GM12878 (cell line): ENCODE results near the gene RAD51B. TPM values are rescaled to one million over a fixed set of nuclear protein-coding genes. Genes with fewer than 3 reads are reported as not detected.

ENCODE experiments used
- ATAC-seq: fragments of 200-7000 bp; cut with Tn5 transposase; 3 replicates; pipeline ENCODE4 v1.9.1; 2020; ENCODE audit warnings: mild to moderate bottlenecking, moderate library complexity
- BruUV-seq: library from RNA; stranded (reverse); fragments of 400-500 nt; replicated peaks from 2 replicates; lab custom pipeline; 2021; lab: Mats Ljungman, UMichigan
- CTCF ChIA-PET: fragments of 300-600 bp; sonication (Branson Sonifier 250); formaldehyde crosslinking; extraction: SDS; loops from one replicate; lab custom pipeline; 2021; ENCODE audit warnings: inconsistent platforms; lab: Yijun Ruan, JAX
- POLR2A ChIA-PET: fragments of 350-600 bp; formaldehyde crosslinking; extraction: SDS; loops from one replicate; lab custom pipeline; 2021; ENCODE audit warnings: inconsistent platforms; lab: Charles Lee
- RAD21 ChIA-PET: fragments of 300-600 bp; sonication (Branson Sonifier 250); formaldehyde crosslinking; loops from one replicate; lab custom pipeline; 2023; ENCODE audit warnings: antibody characterized with exemption; ENCODE audit not compliant: unreplicated experiment; lab: Charles Lee
- SMC1A ChIA-PET: fragments of 300-600 bp; sonication (Branson Sonifier 250); formaldehyde crosslinking; loops from one replicate; lab custom pipeline; 2023; ENCODE audit not compliant: unreplicated experiment, uncharacterized antibody; lab: Charles Lee
- DNase-seq: peaks from one replicate; pipeline ENCODE4 v3.0.0-alpha.2; 2011; ENCODE audit warnings: low read depth, low spot score
- FAIRE-seq: peaks from 3 replicates; lab custom pipeline; 2011; peaks lifted over from hg19 to GRCh38; lab: Jason Lieb, UNC
- H2AFZ ChIP-seq: 2 replicates; pipeline ENCODE4 v1.6.0; 2011; ENCODE audit warnings: low read depth, low read length, control low read depth; ENCODE audit not compliant: control insufficient read depth
- H3K27ac ChIP-seq: 2 replicates; pipeline ENCODE4 v1.5.1; 2011; ENCODE audit warnings: control low read depth; ENCODE audit not compliant: control insufficient read depth, insufficient read depth
- H3K27me3 ChIP-seq, 2 experiments: replicated peaks in 1 of 2; 2 replicates each; pipeline versions ENCODE4 v1.6.0 to v1.6.1; 2011; ENCODE audit warnings: low read length in 1 of 2; ENCODE audit not compliant: control insufficient read depth in 2 of 2, insufficient read depth in 2 of 2
- H3K36me3 ChIP-seq, 2 experiments: 2 replicates each; pipeline ENCODE4 v1.5.1; 2011; ENCODE audit warnings: low read length in 1 of 2; ENCODE audit not compliant: control insufficient read depth in 2 of 2, insufficient read depth in 2 of 2
- H3K4me1 ChIP-seq: 2 replicates; pipeline ENCODE4 v1.6.1; 2011; ENCODE audit warnings: mild to moderate bottlenecking, low read length, moderate library complexity, mixed read lengths; ENCODE audit not compliant: control insufficient read depth, insufficient read depth
- H3K4me2 ChIP-seq: 2 replicates; pipeline ENCODE4 v1.6.0; 2011; ENCODE audit warnings: control low read depth; ENCODE audit not compliant: control insufficient read depth, insufficient read depth
- H3K4me3 ChIP-seq: fragments of 200-600 bp; sonication (generic); 2 replicates; pipeline ENCODE4 v1.5.1; 2016
- H3K79me2 ChIP-seq: 2 replicates; pipeline ENCODE4 v1.6.0; 2011; ENCODE audit warnings: low read length; ENCODE audit not compliant: control insufficient read depth, insufficient read depth
- H3K9ac ChIP-seq: 2 replicates; pipeline ENCODE4 v1.8.0; 2011; ENCODE audit warnings: low read length, control low read depth, mixed read lengths; ENCODE audit not compliant: control insufficient read depth, insufficient read depth
- H3K9me3 ChIP-seq: replicated peaks from 3 replicates; pipeline ENCODE4 v1.5.1; 2011; ENCODE audit warnings: mild to moderate bottlenecking, low read length; ENCODE audit not compliant: control insufficient read depth, insufficient read depth
- H4K20me1 ChIP-seq: 2 replicates; pipeline ENCODE4 v1.6.0; 2011; ENCODE audit not compliant: control insufficient read depth, insufficient read depth
- BHLHE40 ChIP-seq, 2 experiments: fragments of 450-650 bp in 1 of 2; IDR thresholded peaks; 2 replicates each; pipeline ENCODE4 v1.6.1; 2011 to 2017; ENCODE audit warnings: low read depth in 2 of 2, borderline replicate concordance in 1 of 2, improper control_type of control experiment in 1 of 2, low read length in 1 of 2, mild to moderate bottlenecking in 1 of 2
- ETV6 ChIP-seq, 2 experiments: fragments of 450-650 bp in 1 of 2; IDR thresholded peaks in 1 of 2; conservative IDR thresholded peaks in 1 of 2; 2 replicates each; pipeline ENCODE4 v1.6.1; 2014; ENCODE audit warnings: antibody characterized with exemption in 1 of 2, borderline replicate concordance in 1 of 2, low read depth in 1 of 2, mild to moderate bottlenecking in 1 of 2, moderate library complexity in 1 of 2
- RUNX3 ChIP-seq: IDR thresholded peaks from 2 replicates; pipeline ENCODE4 v1.6.1; 2012; ENCODE audit warnings: low read length, inconsistent platforms
- SP1 ChIP-seq: IDR thresholded peaks from one replicate; pipeline ENCODE4 v1.6.1; 2011; ENCODE audit warnings: low read depth, low read length
- SRF ChIP-seq, 2 experiments: IDR thresholded peaks; 2 replicates each; pipeline ENCODE4 v1.6.1; 2011; ENCODE audit warnings: low read depth in 2 of 2, low read length in 2 of 2, mild to moderate bottlenecking in 1 of 2, moderate library complexity in 1 of 2
- WGBS: methylation state at CpG from one replicate; pipeline ENCODE4 v1.1.6; 2016; ENCODE audit warnings: low lambda C conversion rate; ENCODE audit not compliant: insufficient replicate concordance, insufficient coverage; ENCODE audit errors: missing lambda C conversion rate; 5-methylcytosine and 5-hydroxymethylcytosine counted together
- in situ Hi-C: fragments of 300-500 bp; cut with MboI; formaldehyde crosslinking; loops from 9 replicates; pipeline ENCODE4 v1.14.3; 2018; ENCODE audit warnings: mixed read lengths
- intact Hi-C: fragments of 100-400 bp; cut with micrococcal nuclease; formaldehyde crosslinking; loops from one replicate; pipeline ENCODE4 v1.14.2; 2022; ENCODE audit not compliant: unreplicated experiment
- polyA plus RNA-seq, 11 experiments: library from polyadenylated mRNA; depleted of rRNA in 4 of 11; unstranded in 6 of 11; stranded (reverse) in 5 of 11; fragments of >200 nt; fragmentation: Nextera tagmentation in 4 of 11; fragmentation: Illumina TruSeq in 1 of 11; extraction: Ambion mirVana in 4 of 11; extraction: Trizol in 1 of 11; gene quantifications; 1 replicate in 1 of 11; 2 replicates in 10 of 11; pipeline versions ENCODE4 v1.2.1 to v1.2.3, GENCODE V29; 2011 to 2016; ENCODE audit warnings: inconsistent platforms in 2 of 11, missing spikeins in 2 of 11, low read depth in 1 of 11
- total RNA-seq, 4 experiments: library from RNA; depleted of rRNA in 3 of 4; stranded (reverse); fragments of >200 nt in 3 of 4; fragmentation: Illumina TruSeq in 1 of 4; extraction: Trizol in 1 of 4; gene quantifications; 2 replicates each; pipeline versions ENCODE4 v1.2.1 to v1.2.3, GENCODE V29; 2013 to 2021
- TF ChIP-seq, protein P1 (sequence below): fragments of 450-650 bp; IDR thresholded peaks from 2 replicates; pipeline ENCODE4 v1.6.1; 2018; ENCODE audit warnings: mild to moderate bottlenecking, low read depth, moderate library complexity; ENCODE audit not compliant: partially characterized antibody

The RAD51B gene
- total and polyA plus RNA-seq, 10 of the 15 experiments (the other 5 are each of a cell fraction or from before 2014, with no cell fraction given), result 9.8 to 26.8 (median 21.3) TPM

DNA sequence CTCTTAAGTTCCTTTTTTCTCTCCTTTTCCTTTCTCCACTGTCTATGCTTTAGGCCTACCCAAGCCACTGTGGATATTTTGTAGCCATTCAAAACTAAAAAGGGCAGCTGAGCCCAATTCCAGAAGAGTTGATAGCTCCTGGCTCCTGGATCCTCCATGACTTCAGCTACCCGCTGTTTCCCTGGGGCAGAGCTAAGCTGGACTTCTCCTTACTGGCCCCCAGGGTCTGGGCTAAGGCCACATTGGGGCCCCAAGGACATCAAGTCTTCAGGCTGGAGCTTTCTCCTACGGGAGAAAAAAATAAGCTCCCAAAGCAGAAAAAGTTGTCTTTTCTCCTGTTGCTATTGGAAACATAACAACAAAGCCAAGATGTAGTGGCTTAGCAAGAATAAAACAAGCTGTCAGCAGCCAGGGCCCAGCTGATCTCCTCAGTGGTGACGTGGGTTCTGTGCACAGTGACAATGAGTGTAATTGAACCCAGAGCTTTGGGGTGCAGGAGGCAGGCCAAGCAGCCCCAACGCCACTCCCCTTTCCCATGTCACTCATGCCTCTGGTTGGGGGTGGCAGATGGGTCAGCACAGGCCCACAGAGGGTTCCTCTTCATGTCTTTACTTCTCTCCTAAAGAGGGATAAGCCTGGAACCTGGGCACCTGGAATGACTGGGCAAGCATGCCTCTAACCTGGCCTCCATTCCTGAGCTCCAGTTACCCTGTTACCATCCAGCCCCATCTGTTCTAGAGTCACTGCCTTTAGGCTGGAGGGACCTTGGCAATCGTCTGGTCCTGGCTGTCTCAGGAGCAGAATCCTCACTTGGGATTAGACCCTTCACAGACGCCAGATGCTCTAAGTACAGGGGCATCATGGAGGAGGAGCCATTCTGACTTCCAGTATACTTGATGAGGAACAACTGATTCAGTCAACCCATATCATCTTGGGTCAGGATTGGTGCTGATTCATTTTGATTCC, 802.1 kb downstream of the RAD51B start (continued):
- TF ChIP-seq, protein P1, sequence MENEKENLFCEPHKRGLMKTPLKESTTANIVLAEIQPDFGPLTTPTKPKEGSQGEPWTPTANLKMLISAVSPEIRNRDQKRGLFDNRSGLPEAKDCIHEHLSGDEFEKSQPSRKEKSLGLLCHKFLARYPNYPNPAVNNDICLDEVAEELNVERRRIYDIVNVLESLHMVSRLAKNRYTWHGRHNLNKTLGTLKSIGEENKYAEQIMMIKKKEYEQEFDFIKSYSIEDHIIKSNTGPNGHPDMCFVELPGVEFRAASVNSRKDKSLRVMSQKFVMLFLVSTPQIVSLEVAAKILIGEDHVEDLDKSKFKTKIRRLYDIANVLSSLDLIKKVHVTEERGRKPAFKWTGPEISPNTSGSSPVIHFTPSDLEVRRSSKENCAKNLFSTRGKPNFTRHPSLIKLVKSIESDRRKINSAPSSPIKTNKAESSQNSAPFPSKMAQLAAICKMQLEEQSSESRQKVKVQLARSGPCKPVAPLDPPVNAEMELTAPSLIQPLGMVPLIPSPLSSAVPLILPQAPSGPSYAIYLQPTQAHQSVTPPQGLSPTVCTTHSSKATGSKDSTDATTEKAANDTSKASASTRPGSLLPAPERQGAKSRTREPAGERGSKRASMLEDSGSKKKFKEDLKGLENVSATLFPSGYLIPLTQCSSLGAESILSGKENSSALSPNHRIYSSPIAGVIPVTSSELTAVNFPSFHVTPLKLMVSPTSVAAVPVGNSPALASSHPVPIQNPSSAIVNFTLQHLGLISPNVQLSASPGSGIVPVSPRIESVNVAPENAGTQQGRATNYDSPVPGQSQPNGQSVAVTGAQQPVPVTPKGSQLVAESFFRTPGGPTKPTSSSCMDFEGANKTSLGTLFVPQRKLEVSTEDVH, result no peak
- TF ChIP-seq, all 136 proteins: peak for 0

DNA sequence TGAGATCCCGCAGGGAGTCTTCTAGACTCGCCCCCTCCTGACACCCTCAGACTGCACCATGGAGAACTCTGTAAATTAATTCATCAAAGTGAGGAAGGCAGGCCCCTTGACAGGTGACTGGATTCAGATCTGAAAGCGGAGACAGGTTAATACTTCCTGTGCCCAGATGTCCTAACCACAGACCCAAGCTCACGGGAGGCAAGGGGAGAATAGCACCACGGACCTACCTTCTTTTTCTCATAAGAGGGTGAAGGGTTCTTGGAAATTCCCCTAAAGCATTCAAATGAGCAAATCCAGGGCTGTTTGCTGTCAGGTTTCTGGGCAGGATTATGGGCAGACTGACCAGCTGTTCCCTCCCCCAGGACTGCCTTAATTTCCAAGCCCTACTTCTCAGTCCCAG, 803.3 kb downstream of the RAD51B start:
- POLR2A ChIA-PET, result no interaction called here
- H2AFZ ChIP-seq, result 0 out of 2 replicates have a peak overlapping the region, but pooled peaks have one; percentile 6
- peaks cover 3% of the 10 kb centered on the region; the same call in 2 of the 3 replicates for H3K9me3 ChIP-seq
- no peaks in the 10 kb centered on the region for H3K36me3 ChIP-seq
- no peak overlapping the region for H3K4me3 ChIP-seq
- DNase-seq (peak; percentile 30), ATAC-seq (peak; percentile 66), FAIRE-seq (no peak)
- no peak overlapping the region for H3K4me2 ChIP-seq
- CTCF ChIA-PET, result no interaction called here
- no peaks in the 10 kb centered on the region for H4K20me1 ChIP-seq
- no peaks in the 10 kb centered on the region for H3K27me3 ChIP-seq
- intact Hi-C loops, result no loop called here
- in situ Hi-C loops, result no loop called here
- RAD21 ChIA-PET, result no interaction called here
- no peaks in the 10 kb centered on the region for H3K79me2 ChIP-seq
- BruUV-seq, result no TSS peak
- WGBS, result 56% methylated on average over 5 of the region's 5 CpGs
- SMC1A ChIA-PET, result no interaction called here
- H3K9ac ChIP-seq, result no peak overlapping the region
- peak in 1 of 2 experiments; percentile 18; a peak in 1 of 4 replicates for TF ChIP-seq BHLHE40 (IDR thresholded peaks at IDR 0.05; ENCODE audit: borderline replicate concordance in 1 of 2, low read depth in 2 of 2, low read length in 1 of 2)
- TF ChIP-seq ETV6 (conservative IDR thresholded peaks at IDR 0.05 in 1 of 2, IDR thresholded peaks at IDR 0.05 in 1 of 2; ENCODE audit: borderline replicate concordance in 1 of 2, low read depth in 1 of 2), result 0 out of 4 replicates have a peak, but pooled peaks of 1 of the 2 experiments have one; percentile 18
- no peak for TF ChIP-seq SP1
- peak; percentile 78 for TF ChIP-seq RUNX3
- TF ChIP-seq SRF (IDR thresholded peaks at IDR 0.05; ENCODE audit: low read depth in 2 of 2, low read length in 2 of 2), result no peak
- peaks cover 10% of the 10 kb centered on the region for H3K4me1 ChIP-seq
- no peak overlapping the region for H3K27ac ChIP-seq
